Mesodermal cell (in vitro differentiated cells): ENCODE measurements around the gene UNC13B. TPM values are rescaled to one million over a fixed set of nuclear protein-coding genes. Genes with fewer than 3 reads are reported as not detected.

Experiments
- H3K27ac ChIP-seq: 2 replicates; pipeline ENCODE4 v1.7.0; 2013; ENCODE audit warnings: mild to moderate bottlenecking, low read depth, low read length, moderate library complexity; ENCODE audit not compliant: severe bottlenecking
- H3K36me3 ChIP-seq: 2 replicates; pipeline ENCODE4 v1.7.1; 2013; ENCODE audit warnings: mild to moderate bottlenecking, low read length, moderate library complexity; ENCODE audit not compliant: control insufficient read depth, insufficient read depth
- H3K4me1 ChIP-seq: one replicate; pipeline ENCODE4 v1.7.1; 2013; ENCODE audit warnings: mild to moderate bottlenecking, low read length; ENCODE audit not compliant: insufficient read depth, control insufficient read depth, poor library complexity, severe bottlenecking
- H3K4me3 ChIP-seq: 2 replicates; pipeline ENCODE4 v1.7.0; 2013; ENCODE audit warnings: low read length, control low read depth, mild to moderate bottlenecking; ENCODE audit not compliant: insufficient read depth, poor library complexity, severe bottlenecking; ENCODE audit errors: extremely low read depth
- H3K9me3 ChIP-seq: 2 replicates; pipeline ENCODE4 v1.7.1; 2013; ENCODE audit warnings: mild to moderate bottlenecking, low read length, moderate library complexity; ENCODE audit not compliant: control insufficient read depth
- WGBS, 2 experiments: methylation state at CpG; one replicate each; pipeline ENCODE4 v1.1.5; 2013; ENCODE audit warnings: missing lambda C conversion rate in 2 of 2; ENCODE audit not compliant: insufficient coverage in 2 of 2; 5-methylcytosine and 5-hydroxymethylcytosine counted together
- polyA plus RNA-seq, 2 experiments: library from polyadenylated mRNA; stranded (reverse); fragments of 50-300 nt; gene quantifications; one replicate each; pipeline ENCODE4 v1.2.3, GENCODE V29; 2013

UNC13B gene
- polyA plus RNA-seq (2013, experiment 1 of 2): 16.2 TPM
- 15.9 TPM for polyA plus RNA-seq (2013, experiment 2 of 2)

- WGBS, 2 experiments: 0 to 1% methylated on average over 32 to 62 of the region's 70 CpGs
- peaks cover 3% of the 10 kb centered on the region for H3K4me1 ChIP-seq
- H3K27ac ChIP-seq: peak within 1 kb of the TSS; percentile 73
- no peaks in the 10 kb centered on the region for H3K36me3 ChIP-seq
- H3K4me3 ChIP-seq: peak within 1 kb of the TSS; percentile 77
- H3K9me3 ChIP-seq: no peaks in the 10 kb centered on the region
Measured at GRCh38 chr9:35161713-35162604, at the start of gene UNC13B. TSS of gene UNC13B (plus strand) at chr9:35162009. CDS start at chr9:35162284, 275 bp downstream.

DNA sequence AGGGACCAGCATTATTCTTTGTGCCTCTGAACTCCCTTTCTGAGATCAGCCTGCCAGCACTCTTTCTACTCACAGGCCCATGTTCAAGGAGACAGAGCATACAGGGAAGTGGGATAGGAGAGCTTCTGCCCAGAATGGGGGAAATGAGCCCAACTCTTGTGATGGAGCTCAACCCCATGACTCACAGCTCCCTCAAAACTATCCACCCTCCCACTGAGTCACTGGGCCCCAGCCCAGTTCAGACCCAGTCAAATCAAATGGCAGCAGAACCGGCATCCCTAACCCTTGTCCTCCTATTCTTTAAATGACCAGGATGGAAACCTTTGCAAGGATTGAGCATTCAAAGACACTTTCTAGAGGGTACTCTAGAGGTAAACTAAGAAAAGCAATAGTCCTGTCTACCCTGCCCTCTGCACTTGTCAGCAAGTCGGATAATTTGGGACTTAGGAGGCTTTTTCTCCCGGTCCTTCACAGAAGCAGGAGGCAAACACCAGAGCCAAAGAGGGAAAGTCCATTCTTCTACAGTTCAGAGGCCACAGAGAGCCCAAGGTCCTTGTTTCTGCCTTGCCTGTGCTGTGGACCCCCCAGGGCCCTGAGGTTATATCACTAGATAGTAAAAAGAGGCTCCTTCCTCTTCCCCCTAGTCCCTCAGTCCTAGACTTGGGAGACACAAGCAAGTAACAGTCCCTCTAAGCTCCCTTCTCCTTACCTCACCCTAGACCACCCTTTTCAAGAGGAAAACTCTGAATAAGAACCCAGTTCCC lies 49.4 kb upstream of the UNC13B start:
- H3K4me1 ChIP-seq: peaks cover 28% of the 10 kb centered on the region
- peak overlapping the region; percentile 75 for H3K27ac ChIP-seq
- 80 to 86% methylated on average over 2 of the region's 3 CpGs for WGBS, 2 experiments
- H3K9me3 ChIP-seq: no peaks in the 10 kb centered on the region
- H3K4me3 ChIP-seq: peak overlapping the region; percentile 78
- H3K36me3 ChIP-seq: peaks cover 23% of the 10 kb centered on the region

- Histone ChIP-seq H3K27ac (peak overlapping the region; percentile 85), H3K9me3 (no peaks in the 10 kb centered on the region), H3K4me1 (peaks cover 28% of the 10 kb centered on the region), H3K36me3 (peaks cover 8% of the 10 kb centered on the region), H3K4me3 (peak overlapping the region; percentile 58)
- 0% methylated on average over 2 to 3 of the region's 5 CpGs for WGBS, 2 experiments
Measured at GRCh38 chr9:35114113-35114839, 47.5 kb upstream of the UNC13B start.

DNA sequence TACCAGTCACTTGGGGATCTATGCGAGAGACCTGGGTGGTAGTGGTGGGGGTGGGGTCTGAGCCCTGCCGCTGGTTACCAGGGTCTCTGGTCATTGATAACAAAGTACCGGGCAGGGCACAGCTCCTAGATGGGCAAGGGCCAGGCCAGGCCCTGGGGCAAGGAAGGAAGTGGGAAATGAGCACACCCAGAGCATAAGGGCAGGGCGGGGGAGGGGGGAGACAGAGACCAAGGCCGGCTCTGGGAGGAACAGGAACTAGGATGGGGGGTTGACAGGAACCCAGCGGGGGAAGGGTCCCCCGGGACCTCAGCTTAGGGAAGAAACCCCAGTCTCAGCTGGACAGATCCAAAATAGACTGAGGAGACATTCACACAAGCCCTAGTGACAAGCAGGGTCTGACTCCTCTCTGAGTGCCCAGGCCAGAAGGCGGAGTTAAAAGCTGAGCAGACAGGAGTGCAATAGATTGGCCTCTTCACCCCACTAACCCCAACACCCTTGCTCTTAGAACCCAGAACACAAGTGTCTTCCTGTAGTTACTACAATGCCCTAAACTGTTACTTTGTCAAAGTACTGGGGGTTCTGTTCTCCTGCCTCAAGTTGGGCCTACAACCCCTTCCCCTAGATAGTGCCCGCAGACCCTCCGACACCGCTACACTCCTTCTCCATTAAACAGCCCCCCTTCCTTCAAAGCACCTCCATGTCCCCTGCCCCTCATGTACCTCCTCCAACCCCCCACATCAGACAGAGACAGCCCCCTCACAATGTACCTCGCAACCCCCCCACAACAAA lies 46.8 kb upstream of the UNC13B start:
- Histone ChIP-seq H3K4me3 (peak overlapping the region; percentile 58), H3K9me3 (no peaks in the 10 kb centered on the region), H3K27ac (peak overlapping the region; percentile 85), H3K4me1 (peaks cover 22% of the 10 kb centered on the region), H3K36me3 (peaks cover 8% of the 10 kb centered on the region)
- WGBS, 2 experiments: 19 to 20% methylated on average over 10 to 11 of the region's 12 CpGs

DNA sequence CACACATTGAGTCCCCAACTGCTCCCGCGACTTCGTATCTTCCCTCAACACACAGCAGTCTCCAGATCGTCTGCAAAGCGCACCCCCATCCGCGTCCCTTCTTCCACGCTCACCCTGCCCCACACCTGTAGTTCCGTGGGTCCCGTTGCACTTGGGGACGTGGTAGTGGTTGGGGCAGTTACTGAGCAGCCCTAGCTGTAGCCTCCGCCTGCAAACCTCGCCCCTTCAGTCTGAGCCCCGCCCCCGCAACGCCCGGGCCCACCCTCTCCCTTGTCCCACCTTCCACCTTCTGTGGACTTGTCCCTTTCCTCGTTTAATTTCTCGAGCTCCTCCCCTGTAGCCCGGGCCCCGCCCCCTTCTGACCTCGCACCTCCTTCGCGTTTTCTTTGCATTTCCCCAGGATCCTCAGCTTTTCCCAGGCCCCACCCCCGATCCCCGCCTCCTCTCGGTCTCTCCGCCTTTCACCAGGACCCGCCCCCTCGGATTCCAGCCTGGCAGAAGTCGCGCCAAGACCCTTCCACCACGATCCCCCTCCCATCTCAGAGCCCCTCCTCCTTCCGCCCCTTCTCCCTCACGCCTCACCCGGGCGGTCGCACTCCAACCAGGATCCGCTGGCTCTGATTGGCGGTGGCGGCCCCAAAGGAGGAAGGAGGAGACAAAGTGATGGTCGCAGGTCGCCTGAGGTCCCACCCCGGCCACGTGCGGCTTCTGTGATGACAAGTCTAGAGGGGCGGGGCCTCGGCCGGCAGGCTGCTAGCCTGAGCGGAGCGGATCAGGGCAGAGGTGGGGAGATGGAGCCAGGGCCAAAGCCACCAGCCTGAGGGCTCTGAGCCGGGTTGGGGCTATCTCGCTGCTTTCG lies 45.9 kb upstream of the UNC13B start, which contains the start of gene ATOSB:
Gene ATOSB (minus strand): TSS at position 183 of the 859 bp plus-strand sequence. CDS start 7,588 bp downstream, outside the sequence.
- Histone ChIP-seq H3K4me1 (peaks cover 15% of the 10 kb centered on the region), H3K9me3 (no peaks in the 10 kb centered on the region), H3K27ac (peak within 1 kb of the TSS; percentile 88), H3K4me3 (peak within 1 kb of the TSS; percentile 58), H3K36me3 (peaks cover 8% of the 10 kb centered on the region)
- WGBS, 2 experiments: 0 to 1% methylated on average over 41 to 43 of the region's 54 CpGs

- 3 to 4% methylated on average over 12 of the region's 12 CpGs for WGBS, 2 experiments
- Histone ChIP-seq H3K4me1 (peaks cover 15% of the 10 kb centered on the region), H3K36me3 (peaks cover 8% of the 10 kb centered on the region), H3K27ac (peak overlapping the region; percentile 88), H3K4me3 (peak overlapping the region; percentile 58), H3K9me3 (no peaks in the 10 kb centered on the region)
Measured at GRCh38 chr9:35116539-35116897, 45.3 kb upstream of the UNC13B start.

GRCh38 chr9:35116898-35117551 lies 44.8 kb upstream of the UNC13B start:
- peaks cover 8% of the 10 kb centered on the region for H3K36me3 ChIP-seq
- peak overlapping the region; percentile 58 for H3K4me3 ChIP-seq
- peak overlapping the region; percentile 88 for H3K27ac ChIP-seq
- 13 to 14% methylated on average over 24 to 25 of the region's 30 CpGs for WGBS, 2 experiments
- no peaks in the 10 kb centered on the region for H3K9me3 ChIP-seq
- peaks cover 12% of the 10 kb centered on the region for H3K4me1 ChIP-seq

DNA sequence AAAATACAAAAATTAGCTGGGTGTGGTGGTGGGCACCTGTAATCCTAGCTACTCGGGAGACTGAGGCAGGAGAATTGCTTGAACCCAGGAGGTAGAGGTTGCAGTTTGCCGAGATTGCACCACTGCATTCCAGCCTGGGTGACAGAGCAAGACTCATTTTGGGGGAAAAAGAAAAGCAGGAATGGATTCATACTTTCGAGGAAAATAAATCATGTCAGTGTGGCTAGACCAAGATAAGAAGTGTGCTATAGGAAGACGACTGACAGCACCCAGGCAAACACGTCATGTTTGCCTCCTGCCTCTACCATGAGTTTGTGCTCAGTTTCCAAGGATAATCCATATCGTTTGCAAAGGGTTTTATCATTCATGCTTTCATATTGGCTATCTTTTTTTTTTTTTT lies 26.9 kb upstream of the UNC13B start:
- 83 to 100% methylated on average over 4 to 5 of the region's 6 CpGs for WGBS, 2 experiments
- no peak overlapping the region for H3K27ac ChIP-seq
- H3K4me3 ChIP-seq: no peak overlapping the region
- H3K36me3 ChIP-seq: no peaks in the 10 kb centered on the region
- peaks cover 12% of the 10 kb centered on the region for H3K9me3 ChIP-seq
- H3K4me1 ChIP-seq: no peaks in the 10 kb centered on the region

- Histone ChIP-seq H3K4me1 (no peaks in the 10 kb centered on the region), H3K36me3 (no peaks in the 10 kb centered on the region), H3K27ac (no peak overlapping the region), H3K4me3 (no peak overlapping the region), H3K9me3 (peaks cover 14% of the 10 kb centered on the region)
- 69 to 94% methylated on average over 3 to 5 of the region's 7 CpGs for WGBS, 2 experiments
Measured at GRCh38 chr9:35135988-35136387, 25.8 kb upstream of the UNC13B start.
